GM12872 (cell line): ENCODE results near the gene TAGLN.

Experiments
- TF ChIP-seq, protein P1 (sequence below): IDR thresholded peaks from 3 replicates; pipeline ENCODE4 v1.5.1; 2011; ENCODE audit warnings: low read depth, mild to moderate bottlenecking, low read length, moderate library complexity; ENCODE audit not compliant: insufficient read depth

The TAGLN gene

DNA sequence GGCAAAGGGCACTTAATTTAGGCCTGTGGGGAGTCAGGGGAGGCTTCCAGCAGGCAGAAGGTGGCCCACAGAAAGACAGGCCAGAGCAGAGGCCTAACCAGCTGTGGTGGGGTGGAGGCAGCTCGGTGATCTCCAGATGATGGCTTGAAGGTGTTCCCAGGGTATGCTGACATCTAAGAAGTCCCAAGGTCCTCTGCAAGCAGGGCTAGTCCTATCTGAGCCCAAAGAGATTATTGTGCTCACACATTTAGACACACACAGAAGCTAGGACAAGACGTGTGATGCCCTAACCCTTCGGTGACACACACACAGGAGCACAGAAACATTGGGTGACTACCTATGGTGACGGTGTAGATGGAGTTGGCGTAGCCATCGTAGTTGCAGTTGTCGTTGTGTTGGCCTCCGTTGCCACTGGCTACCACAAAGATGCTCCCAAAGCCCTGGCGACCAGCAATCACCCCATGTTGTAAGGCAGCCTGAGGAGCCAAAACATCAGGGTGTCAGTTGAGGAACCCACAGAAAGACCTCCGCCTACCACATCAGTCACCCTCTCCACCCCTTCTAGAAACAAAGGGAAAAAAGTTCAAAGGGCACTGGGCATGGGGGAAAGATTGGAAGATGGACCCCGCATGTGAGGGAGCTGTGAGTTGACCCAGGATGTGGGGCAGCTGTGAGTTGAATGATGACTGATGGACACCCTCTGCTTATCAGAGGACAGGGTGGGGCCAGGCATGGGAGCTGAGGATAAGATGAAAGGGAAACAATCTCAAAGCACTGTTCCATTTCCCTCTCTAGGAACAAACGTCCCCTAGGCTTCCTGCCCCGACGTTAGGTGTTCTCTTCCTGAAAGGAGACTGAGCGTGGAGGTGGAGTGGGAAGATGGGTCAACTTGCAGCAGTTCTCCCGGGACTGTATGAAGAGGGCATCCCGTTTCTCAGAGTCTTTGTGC lies 24.8 kb downstream of the TAGLN start:
- TF ChIP-seq, protein P1, sequence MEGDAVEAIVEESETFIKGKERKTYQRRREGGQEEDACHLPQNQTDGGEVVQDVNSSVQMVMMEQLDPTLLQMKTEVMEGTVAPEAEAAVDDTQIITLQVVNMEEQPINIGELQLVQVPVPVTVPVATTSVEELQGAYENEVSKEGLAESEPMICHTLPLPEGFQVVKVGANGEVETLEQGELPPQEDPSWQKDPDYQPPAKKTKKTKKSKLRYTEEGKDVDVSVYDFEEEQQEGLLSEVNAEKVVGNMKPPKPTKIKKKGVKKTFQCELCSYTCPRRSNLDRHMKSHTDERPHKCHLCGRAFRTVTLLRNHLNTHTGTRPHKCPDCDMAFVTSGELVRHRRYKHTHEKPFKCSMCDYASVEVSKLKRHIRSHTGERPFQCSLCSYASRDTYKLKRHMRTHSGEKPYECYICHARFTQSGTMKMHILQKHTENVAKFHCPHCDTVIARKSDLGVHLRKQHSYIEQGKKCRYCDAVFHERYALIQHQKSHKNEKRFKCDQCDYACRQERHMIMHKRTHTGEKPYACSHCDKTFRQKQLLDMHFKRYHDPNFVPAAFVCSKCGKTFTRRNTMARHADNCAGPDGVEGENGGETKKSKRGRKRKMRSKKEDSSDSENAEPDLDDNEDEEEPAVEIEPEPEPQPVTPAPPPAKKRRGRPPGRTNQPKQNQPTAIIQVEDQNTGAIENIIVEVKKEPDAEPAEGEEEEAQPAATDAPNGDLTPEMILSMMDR: no peak

DNA sequence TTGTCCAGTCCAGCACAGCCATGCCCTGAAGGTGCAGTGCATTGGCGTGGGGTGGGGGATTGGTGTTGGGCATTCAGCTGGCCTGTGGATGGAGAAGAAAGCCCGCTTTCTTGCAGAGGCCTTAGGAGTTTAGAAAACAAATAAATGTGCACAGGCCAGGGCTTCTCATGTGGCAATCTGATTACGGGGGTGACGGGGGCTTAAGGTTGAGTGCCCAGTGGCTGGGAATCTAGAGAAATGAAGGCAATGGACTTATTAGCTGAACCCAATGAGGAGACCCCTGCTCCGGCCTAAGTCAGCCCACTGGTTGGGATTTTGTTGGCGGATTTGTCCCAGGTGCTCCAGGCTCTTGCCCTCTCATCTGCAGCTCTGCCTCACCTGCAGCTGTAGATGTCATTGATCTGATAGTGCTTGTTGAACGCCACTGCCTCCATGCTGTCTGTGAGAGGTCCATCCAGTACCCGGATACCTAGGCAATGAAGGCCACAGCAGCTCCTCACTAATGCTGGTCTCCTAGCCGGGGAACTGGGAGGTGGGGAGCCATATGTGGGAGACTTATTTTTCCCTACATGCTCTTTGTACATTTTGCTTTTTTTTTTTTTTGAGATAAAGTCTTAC lies 26.5 kb downstream of the TAGLN start:
- TF ChIP-seq, protein P1: no peak

DNA sequence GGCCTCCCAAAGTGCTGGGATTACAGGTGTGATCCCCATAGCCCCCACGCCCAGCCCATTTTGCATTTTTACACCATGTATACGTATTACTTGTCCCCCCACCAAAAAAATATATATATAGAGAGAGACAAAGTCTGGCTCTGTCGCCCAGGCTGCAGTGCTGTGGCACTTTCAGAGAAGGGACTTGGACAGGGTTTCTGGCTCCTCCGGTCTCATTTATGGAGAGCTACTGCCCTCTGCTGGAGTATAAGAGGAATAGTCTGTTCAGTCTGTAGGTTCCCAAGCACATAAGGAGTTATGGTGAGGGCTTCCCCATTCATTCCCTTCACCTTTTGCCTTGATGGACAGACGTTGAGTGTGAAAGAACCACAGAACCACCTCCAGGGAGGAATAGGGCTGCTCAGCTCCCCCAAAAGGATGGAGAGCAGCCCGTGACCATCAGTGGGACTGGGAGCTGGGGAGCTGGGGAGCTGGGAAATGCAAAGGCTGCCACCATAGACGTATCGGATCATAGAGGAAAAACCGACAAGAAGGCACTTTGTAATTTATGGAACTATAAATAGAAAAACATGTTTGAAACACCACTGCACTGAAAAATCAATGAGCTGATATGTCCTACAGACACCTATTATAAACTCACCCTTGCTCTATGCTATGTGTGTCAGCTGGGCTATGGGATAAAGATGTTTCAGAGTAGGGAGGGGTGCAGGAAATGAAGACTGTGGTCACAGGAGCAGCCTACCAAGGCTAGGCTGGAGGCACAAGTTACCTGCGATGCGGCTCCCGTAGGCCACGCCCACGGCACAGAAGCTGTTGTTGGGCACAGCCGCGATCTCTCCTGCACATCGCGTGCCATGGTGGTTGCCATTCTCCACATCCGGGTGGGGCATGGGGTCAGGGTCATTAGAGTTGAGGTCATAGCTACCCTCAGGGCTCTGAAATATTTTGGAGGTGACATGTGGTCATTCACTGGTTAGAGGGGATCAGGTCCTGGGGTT lies 27.5 kb downstream of the TAGLN start:
- TF ChIP-seq, protein P1: peak; percentile 85

DNA sequence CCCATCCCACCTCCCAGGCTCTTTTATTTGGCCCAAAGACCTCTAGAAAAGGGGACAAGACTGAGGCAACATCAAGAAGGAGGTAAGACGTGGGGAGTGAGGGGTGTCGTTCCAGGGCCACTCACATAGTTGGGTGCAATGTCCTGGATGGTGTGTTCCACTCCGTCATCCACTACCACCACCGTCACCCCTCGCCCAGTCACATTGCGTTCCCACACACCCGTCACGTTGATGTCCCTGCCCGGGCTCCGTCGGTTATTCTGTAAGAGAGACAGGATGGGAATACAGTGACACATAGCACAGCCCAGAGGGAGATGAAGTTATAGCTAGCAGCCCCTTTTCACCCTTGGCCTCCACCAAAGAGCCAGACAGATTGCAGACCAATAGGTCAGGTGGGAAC lies 28.9 kb downstream of the TAGLN start:
- TF ChIP-seq, protein P1: no peak

DNA sequence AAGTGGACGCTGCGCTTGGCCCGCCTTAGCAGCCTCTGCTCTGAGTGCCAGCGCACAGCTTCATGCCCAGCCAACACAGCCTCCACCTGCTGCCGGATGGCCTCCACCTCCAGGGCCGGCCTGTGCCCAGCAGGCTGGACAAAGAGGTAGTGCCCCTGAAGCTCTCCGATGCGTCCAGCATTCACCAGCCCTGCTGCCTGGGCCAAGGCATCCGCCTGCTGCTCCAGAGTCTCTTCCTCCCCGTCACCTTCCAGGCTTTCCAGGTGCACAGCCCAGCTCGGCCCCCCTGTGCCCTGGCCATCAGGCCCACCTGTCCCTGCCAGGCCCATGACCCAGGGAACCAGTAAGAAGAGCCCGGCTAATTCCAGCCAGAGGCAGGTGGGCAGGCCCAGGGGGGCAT lies 30.2 kb downstream of the TAGLN start:
- TF ChIP-seq, protein P1: no peak

DNA sequence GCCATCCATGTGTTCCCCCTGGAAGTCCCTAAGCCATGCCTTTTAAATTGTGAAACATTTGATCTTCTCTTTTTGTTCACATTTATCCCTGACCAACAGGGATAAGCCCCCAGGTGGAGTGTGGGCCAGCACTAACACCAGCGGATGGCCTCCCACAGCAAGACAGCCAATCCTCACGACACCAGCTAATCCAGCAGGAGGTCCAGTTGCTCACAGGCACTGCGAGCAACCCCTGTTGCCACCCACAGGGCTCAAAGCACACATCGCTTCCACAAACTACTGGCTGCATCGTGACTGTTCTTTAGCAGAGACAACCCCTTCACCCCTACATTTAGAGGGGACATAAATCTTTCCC lies 30.7 kb downstream of the TAGLN start:
- TF ChIP-seq, protein P1: no peak
